Stimulated activated memory B cell treated with anti-CD40 and anti-IgM and Interleukin-4, amounts not matched to agents 10 μg/mL and 1 μg/mL and 100 μg/mL, for 72 hours (primary cell): ENCODE results near the gene SIN3A.
A peak's percentile ranks its signal among the peaks of the same experiment; 100 is the strongest.
"Not testable (repeated sequence)": the region's sequence is repeated elsewhere in the genome, so short reads cannot be mapped to it uniquely, and the experiment has no call there.

Source experiments
- ATAC-seq: fragments of 150-1000 bp; cut with Tn5 transposase; 2 replicates; pipeline ENCODE4 v1.10.0; 2021
- H3K27ac Mint-ChIP-seq: one replicate; pipeline ENCODE4 v1.8.0; 2022; ENCODE audit warnings: mild to moderate bottlenecking, mixed read lengths
- H3K27me3 Mint-ChIP-seq: one replicate; pipeline ENCODE4 v1.8.0; 2022; ENCODE audit warnings: mixed read lengths
- H3K36me3 Mint-ChIP-seq: one replicate; pipeline ENCODE4 v1.8.0; 2022; ENCODE audit warnings: mixed read lengths
- H3K4me1 Mint-ChIP-seq: one replicate; pipeline ENCODE4 v1.8.0; 2022; ENCODE audit warnings: mixed read lengths
- H3K4me3 Mint-ChIP-seq: one replicate; pipeline ENCODE4 v1.8.0; 2022; ENCODE audit warnings: mild to moderate bottlenecking, moderate library complexity, mixed read lengths
- H3K9me3 Mint-ChIP-seq: one replicate; pipeline ENCODE4 v1.8.0; 2022; ENCODE audit warnings: mixed read lengths

SIN3A gene

GRCh38 chr15:75430259-75430658 lies 21.2 kb downstream of the SIN3A start:
- Mint-ChIP-seq H3K4me3 (no peak overlapping the region), H3K27me3 (no peaks in the 10 kb centered on the region), H3K4me1 (peaks cover 24% of the 10 kb centered on the region), H3K27ac (no peak overlapping the region), H3K36me3 (peaks cover 32% of the 10 kb centered on the region), H3K9me3 (no peaks in the 10 kb centered on the region)
- no peak for ATAC-seq

- Mint-ChIP-seq H3K36me3 (peaks cover 26% of the 10 kb centered on the region), H3K27me3 (no peaks in the 10 kb centered on the region), H3K4me3 (no peak overlapping the region), H3K4me1 (peaks cover 12% of the 10 kb centered on the region), H3K9me3 (no peaks in the 10 kb centered on the region), H3K27ac (no peak overlapping the region)
- ATAC-seq = no peak
Observed at GRCh38 chr15:75428152-75428551, 23.3 kb downstream of the SIN3A start.

GRCh38 chr15:75425966-75426500 lies 25.5 kb downstream of the SIN3A start:
- no peak overlapping the region for H3K4me3 Mint-ChIP-seq
- H3K27ac Mint-ChIP-seq = no peak overlapping the region
- peaks cover 32% of the 10 kb centered on the region for H3K36me3 Mint-ChIP-seq
- no peaks in the 10 kb centered on the region for H3K9me3 Mint-ChIP-seq
- no peak for ATAC-seq
- H3K27me3 Mint-ChIP-seq = no peaks in the 10 kb centered on the region
- peaks cover 15% of the 10 kb centered on the region for H3K4me1 Mint-ChIP-seq

- no peak for ATAC-seq
- Mint-ChIP-seq H3K4me3 (no peak overlapping the region), H3K27me3 (no peaks in the 10 kb centered on the region), H3K36me3 (peaks cover 18% of the 10 kb centered on the region), H3K9me3 (no peaks in the 10 kb centered on the region), H3K27ac (no peak overlapping the region), H3K4me1 (peaks cover 10% of the 10 kb centered on the region)
Observed at GRCh38 chr15:75422554-75422953, 28.9 kb downstream of the SIN3A start.

GRCh38 chr15:75420698-75421097 lies 30.8 kb downstream of the SIN3A start:
- H3K9me3 Mint-ChIP-seq = no peaks in the 10 kb centered on the region
- no peak overlapping the region for H3K4me3 Mint-ChIP-seq
- no peak for ATAC-seq
- no peaks in the 10 kb centered on the region for H3K27me3 Mint-ChIP-seq
- peaks cover 18% of the 10 kb centered on the region for H3K4me1 Mint-ChIP-seq
- H3K36me3 Mint-ChIP-seq = peaks cover 25% of the 10 kb centered on the region
- H3K27ac Mint-ChIP-seq = no peak overlapping the region

- Mint-ChIP-seq H3K36me3 (peaks cover 34% of the 10 kb centered on the region), H3K4me3 (no peak overlapping the region), H3K27ac (peak overlapping the region; percentile 69), H3K9me3 (no peaks in the 10 kb centered on the region), H3K4me1 (peaks cover 21% of the 10 kb centered on the region), H3K27me3 (no peaks in the 10 kb centered on the region)
- peak; percentile 60 for ATAC-seq
Observed at GRCh38 chr15:75416584-75416983, 34.9 kb downstream of the SIN3A start.

GRCh38 chr15:75410196-75410595 lies 41.3 kb downstream of the SIN3A start:
- peaks cover 73% of the 10 kb centered on the region for H3K36me3 Mint-ChIP-seq
- no peak overlapping the region for H3K4me3 Mint-ChIP-seq
- ATAC-seq = no peak
- H3K27me3 Mint-ChIP-seq = no peaks in the 10 kb centered on the region
- peaks cover 8% of the 10 kb centered on the region for H3K4me1 Mint-ChIP-seq
- H3K27ac Mint-ChIP-seq = no peak overlapping the region
- H3K9me3 Mint-ChIP-seq = no peaks in the 10 kb centered on the region

GRCh38 chr15:75407083-75407482 lies 44.4 kb downstream of the SIN3A start:
- Mint-ChIP-seq H3K4me1 (no peaks in the 10 kb centered on the region), H3K9me3 (no peaks in the 10 kb centered on the region), H3K27ac (no peak overlapping the region), H3K36me3 (peaks cover 80% of the 10 kb centered on the region), H3K4me3 (no peak overlapping the region), H3K27me3 (no peaks in the 10 kb centered on the region)
- no peak for ATAC-seq

- Mint-ChIP-seq H3K27ac (peak overlapping the region; percentile 33), H3K9me3 (no peaks in the 10 kb centered on the region), H3K27me3 (no peaks in the 10 kb centered on the region), H3K36me3 (peaks cover 66% of the 10 kb centered on the region), H3K4me3 (no peak overlapping the region), H3K4me1 (no peaks in the 10 kb centered on the region)
- ATAC-seq = no peak
Observed at GRCh38 chr15:75403892-75404291, 47.6 kb downstream of the SIN3A start.

GRCh38 chr15:75397494-75397893 lies 54.0 kb downstream of the SIN3A start:
- no peaks in the 10 kb centered on the region for H3K4me1 Mint-ChIP-seq
- H3K36me3 Mint-ChIP-seq = peaks cover 62% of the 10 kb centered on the region
- no peaks in the 10 kb centered on the region for H3K27me3 Mint-ChIP-seq
- no peak overlapping the region for H3K4me3 Mint-ChIP-seq
- no peak for ATAC-seq
- H3K27ac Mint-ChIP-seq = peak overlapping the region; percentile 41
- no peaks in the 10 kb centered on the region for H3K9me3 Mint-ChIP-seq

GRCh38 chr15:75389791-75390382 lies 61.6 kb downstream of the SIN3A start:
- Mint-ChIP-seq H3K9me3 (no peaks in the 10 kb centered on the region), H3K4me1 (peaks cover 20% of the 10 kb centered on the region), H3K27ac (no peak overlapping the region), H3K4me3 (no peak overlapping the region), H3K27me3 (no peaks in the 10 kb centered on the region), H3K36me3 (peaks cover 65% of the 10 kb centered on the region)
- no peak for ATAC-seq

GRCh38 chr15:75383986-75384385 lies 67.5 kb downstream of the SIN3A start:
- not testable (repeated sequence) for H3K27me3 Mint-ChIP-seq, H3K4me3 Mint-ChIP-seq, ATAC-seq, H3K27ac Mint-ChIP-seq, H3K9me3 Mint-ChIP-seq
- Mint-ChIP-seq H3K36me3 (peaks cover 54% of the 10 kb centered on the region), H3K4me1 (peaks cover 37% of the 10 kb centered on the region)

GRCh38 chr15:75380773-75381172 lies 70.7 kb downstream of the SIN3A start:
- peaks cover 22% of the 10 kb centered on the region for H3K4me1 Mint-ChIP-seq
- peaks cover 42% of the 10 kb centered on the region for H3K36me3 Mint-ChIP-seq
- peak overlapping the region; percentile 16 for H3K27ac Mint-ChIP-seq
- no peak for ATAC-seq
- no peak overlapping the region for H3K4me3 Mint-ChIP-seq
- no peaks in the 10 kb centered on the region for H3K27me3 Mint-ChIP-seq
- H3K9me3 Mint-ChIP-seq = no peaks in the 10 kb centered on the region

- Mint-ChIP-seq H3K36me3 (peaks cover 48% of the 10 kb centered on the region), H3K4me1 (peaks cover 16% of the 10 kb centered on the region), H3K9me3 (no peaks in the 10 kb centered on the region)
Observed at GRCh38 chr15:75371901-75372688, 79.4 kb downstream of the SIN3A start.

GRCh38 chr15:75371486-75371885 lies 80.0 kb downstream of the SIN3A start:
- Mint-ChIP-seq H3K36me3 (peaks cover 44% of the 10 kb centered on the region), H3K27ac (no peak overlapping the region)
- ATAC-seq = no peak

More at GRCh38 chr15:75371901-75372688, 79.4 kb downstream of the SIN3A start:
- ATAC-seq = no peak
- H3K27me3 Mint-ChIP-seq = no peaks in the 10 kb centered on the region
- H3K4me3 Mint-ChIP-seq = no peak overlapping the region
- no peak overlapping the region for H3K27ac Mint-ChIP-seq

More at GRCh38 chr15:75371486-75371885, 80.0 kb downstream of the SIN3A start:
- no peak overlapping the region for H3K4me3 Mint-ChIP-seq
- peaks cover 16% of the 10 kb centered on the region for H3K4me1 Mint-ChIP-seq
- H3K27me3 Mint-ChIP-seq = no peaks in the 10 kb centered on the region
- H3K9me3 Mint-ChIP-seq = no peaks in the 10 kb centered on the region
